Trophoblast cell (in vitro differentiated cells and primary cell): ENCODE data around the gene ELOVL7.
"Not testable (repeated sequence)": the region's sequence is repeated elsewhere in the genome, so short reads cannot be mapped to it uniquely, and the experiment has no call there.

Source experiments
- DNase-seq, 2 donors: peaks; one replicate each; pipeline ENCODE4 v3.0.0-alpha.2; 2016
- H2AFZ ChIP-seq: 2 replicates; pipeline ENCODE4 v1.6.1; 2013; ENCODE audit warnings: low read length, moderate library complexity, mild to moderate bottlenecking; ENCODE audit not compliant: insufficient read depth, poor library complexity
- H2AK5ac ChIP-seq: 2 replicates; pipeline ENCODE4 v1.6.1; 2013; ENCODE audit warnings: mild to moderate bottlenecking, low read length
- H2BK120ac ChIP-seq: 2 replicates; pipeline ENCODE4 v1.6.1; 2013; ENCODE audit warnings: low read length, mild to moderate bottlenecking, moderate library complexity; ENCODE audit not compliant: insufficient read depth, poor library complexity
- H2BK12ac ChIP-seq: 2 replicates; pipeline ENCODE4 v1.6.1; 2013; ENCODE audit warnings: mild to moderate bottlenecking, low read length, moderate library complexity
- H2BK5ac ChIP-seq: 2 replicates; pipeline ENCODE4 v1.6.1; 2013; ENCODE audit warnings: low read length, low read depth, moderate library complexity, mild to moderate bottlenecking; ENCODE audit not compliant: poor library complexity
- H3K14ac ChIP-seq: 2 replicates; pipeline ENCODE4 v1.6.1; 2013; ENCODE audit warnings: mild to moderate bottlenecking, low read length
- H3K18ac ChIP-seq: 2 replicates; pipeline ENCODE4 v1.6.1; 2013; ENCODE audit warnings: mild to moderate bottlenecking, low read length
- H3K23ac ChIP-seq: 2 replicates; pipeline ENCODE4 v1.6.1; 2013; ENCODE audit warnings: low read length
- H3K27ac ChIP-seq: 2 replicates; pipeline ENCODE4 v1.5.1; 2013; ENCODE audit warnings: low read depth, mild to moderate bottlenecking, inconsistent platforms, low read length, moderate library complexity
- H3K27me3 ChIP-seq: 2 replicates; pipeline ENCODE4 v1.6.1; 2013; ENCODE audit warnings: inconsistent platforms, mild to moderate bottlenecking, low read length, moderate library complexity; ENCODE audit not compliant: insufficient read depth
- H3K36me3 ChIP-seq, 2 experiments: 1 replicate in 1 of 2; 2 replicates in 1 of 2; pipeline ENCODE4 v1.6.1; 2013; ENCODE audit warnings: low read length in 2 of 2, mild to moderate bottlenecking in 2 of 2, moderate library complexity in 1 of 2; ENCODE audit not compliant: insufficient read depth in 2 of 2, control insufficient read depth in 1 of 2
- H3K4ac ChIP-seq: 2 replicates; pipeline ENCODE4 v1.6.1; 2013; ENCODE audit warnings: low read depth, mild to moderate bottlenecking, low read length, moderate library complexity
- H3K4me1 ChIP-seq, 2 experiments: 1 replicate in 1 of 2; 2 replicates in 1 of 2; pipeline ENCODE4 v1.6.1; 2013; ENCODE audit warnings: low read length in 2 of 2, mild to moderate bottlenecking in 2 of 2, moderate library complexity in 1 of 2; ENCODE audit not compliant: insufficient read depth in 2 of 2, control insufficient read depth in 1 of 2
- H3K4me2 ChIP-seq: 2 replicates; pipeline ENCODE4 v1.6.1; 2013; ENCODE audit warnings: inconsistent platforms, mild to moderate bottlenecking, low read length, moderate library complexity
- H3K4me3 ChIP-seq: 2 replicates; pipeline ENCODE4 v1.5.1; 2013; ENCODE audit warnings: mild to moderate bottlenecking, low read depth, low read length, inconsistent platforms
- H3K79me1 ChIP-seq: one replicate; pipeline ENCODE4 v1.6.1; 2013; ENCODE audit warnings: low read length
- H3K79me2 ChIP-seq: 2 replicates; pipeline ENCODE4 v1.6.1; 2013; ENCODE audit warnings: low read length, mild to moderate bottlenecking; ENCODE audit not compliant: control insufficient read depth, insufficient read depth, poor library complexity
- H3K9ac ChIP-seq: 2 replicates; pipeline ENCODE4 v1.6.1; 2013; ENCODE audit warnings: mild to moderate bottlenecking, low read length
- H3K9me3 ChIP-seq: 2 replicates; pipeline ENCODE4 v1.6.1; 2013; ENCODE audit warnings: low read depth, mild to moderate bottlenecking, control low read depth, inconsistent platforms, low read length; ENCODE audit not compliant: insufficient read depth
- H4K12ac ChIP-seq: 2 replicates; pipeline ENCODE4 v1.6.1; 2013; ENCODE audit warnings: low read depth, mild to moderate bottlenecking, low read length, moderate library complexity
- H4K8ac ChIP-seq: 2 replicates; pipeline ENCODE4 v1.6.1; 2013; ENCODE audit warnings: low read depth, mild to moderate bottlenecking, low read length, moderate library complexity
- H4K91ac ChIP-seq: one replicate; pipeline ENCODE4 v1.6.1; 2013; ENCODE audit warnings: low read depth, mild to moderate bottlenecking, low read length, moderate library complexity
- WGBS: extraction: QIAGEN DNeasy Blood & Tissue Kit; methylation state at CpG from one replicate; pipeline ENCODE4 v1.1.7; 2013; ENCODE audit warnings: missing lambda C conversion rate; ENCODE audit not compliant: insufficient read length, insufficient coverage; ENCODE audit errors: extremely low coverage; 5-methylcytosine and 5-hydroxymethylcytosine counted together

Gene ELOVL7

DNA sequence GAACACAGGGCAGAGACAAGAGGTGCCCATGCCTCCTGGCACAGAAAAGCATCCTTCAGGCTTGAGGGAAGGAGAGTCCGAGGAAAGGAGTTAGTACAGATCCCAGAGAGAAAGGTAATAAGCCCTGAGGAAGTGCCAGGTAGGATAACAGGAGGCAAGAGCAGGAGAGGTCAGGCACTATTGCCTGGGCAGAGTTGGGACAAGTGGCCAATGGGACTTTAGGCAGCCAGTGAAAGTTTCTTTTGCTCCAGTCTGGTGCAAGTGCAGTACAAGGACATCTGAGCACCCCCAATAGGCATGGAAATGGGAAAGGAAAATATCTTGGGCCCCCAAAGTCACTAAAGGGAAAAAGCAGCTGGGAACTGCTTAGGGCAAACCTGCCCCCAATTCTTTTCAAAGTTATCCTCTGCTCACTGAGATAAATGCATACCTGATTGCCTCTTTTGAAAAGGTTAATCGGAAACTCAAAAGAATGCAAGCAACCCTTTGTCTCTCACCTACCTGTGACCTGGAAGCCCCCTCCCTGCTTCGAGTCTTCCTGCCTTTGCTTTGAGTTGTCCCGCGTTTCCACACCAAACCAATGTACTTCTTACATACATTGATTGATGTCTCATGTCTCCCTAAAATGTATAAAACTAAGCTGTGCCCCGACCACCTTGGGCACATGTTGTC is 46.5 kb downstream of the ELOVL7 start:
- no peak for DNase-seq
- Histone ChIP-seq H4K8ac (no peak overlapping the region), H4K91ac (no peak overlapping the region), H2BK12ac (no peak overlapping the region), H3K27ac (no peak overlapping the region), H3K4me3 (no peak overlapping the region), H3K36me3 (no peaks in the 10 kb centered on the region), H3K4me2 (no peak overlapping the region), H2BK5ac (no peak overlapping the region), H3K18ac (no peak overlapping the region), H3K9me3 (no peaks in the 10 kb centered on the region), H3K4me1 (no peaks in the 10 kb centered on the region), H3K23ac (no peak overlapping the region), H3K79me2 (no peaks in the 10 kb centered on the region), H4K12ac (no peak overlapping the region), H3K14ac (no peak overlapping the region), H3K79me1 (no peaks in the 10 kb centered on the region), H3K9ac (no peak overlapping the region), H3K4ac (no peak overlapping the region), H2AFZ (no peak overlapping the region), H3K27me3 (no peaks in the 10 kb centered on the region), H2AK5ac (no peak overlapping the region), H2BK120ac (no peak overlapping the region)
- no CpG with 5 or more reads among the region's 6 CpGs for WGBS

DNA sequence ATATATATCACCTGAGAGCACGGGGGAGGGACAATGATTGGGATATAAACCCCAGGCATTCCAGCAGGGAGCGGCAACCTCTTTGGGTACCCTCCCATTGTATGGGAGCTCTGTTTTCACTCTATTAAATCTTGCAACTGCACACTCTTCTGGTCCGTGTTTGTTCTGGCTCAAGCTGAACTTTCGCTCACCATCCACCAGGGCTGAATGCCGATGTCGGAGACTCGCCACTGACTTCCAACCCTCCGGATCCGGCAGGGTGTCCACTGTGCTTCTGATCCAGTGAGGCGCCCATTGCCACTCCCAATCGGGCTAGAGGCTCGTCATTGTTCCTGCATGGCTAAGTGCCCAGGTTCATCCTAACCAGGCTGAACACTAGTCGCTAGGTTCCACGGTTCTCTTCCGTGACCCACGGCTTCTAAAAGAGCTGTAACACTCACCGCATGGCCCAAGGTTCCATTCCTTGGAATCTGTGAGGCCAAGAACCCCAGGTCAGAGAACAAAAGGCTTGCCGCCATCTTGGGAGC is 48.6 kb downstream of the ELOVL7 start:
- H4K12ac ChIP-seq, H3K4ac ChIP-seq, DNase-seq, H3K27ac ChIP-seq, H3K36me3 ChIP-seq, H2BK12ac ChIP-seq, H2AFZ ChIP-seq, H3K9me3 ChIP-seq, H4K91ac ChIP-seq, H3K79me2 ChIP-seq, H3K4me2 ChIP-seq, H3K18ac ChIP-seq, H3K27me3 ChIP-seq, H4K8ac ChIP-seq, H3K79me1 ChIP-seq, H3K14ac ChIP-seq, H3K23ac ChIP-seq, H3K4me1 ChIP-seq, H3K4me3 ChIP-seq, H2BK120ac ChIP-seq, H2AK5ac ChIP-seq, H3K9ac ChIP-seq, H2BK5ac ChIP-seq: not testable (repeated sequence)
- no CpG with 5 or more reads among the region's 18 CpGs for WGBS

DNA sequence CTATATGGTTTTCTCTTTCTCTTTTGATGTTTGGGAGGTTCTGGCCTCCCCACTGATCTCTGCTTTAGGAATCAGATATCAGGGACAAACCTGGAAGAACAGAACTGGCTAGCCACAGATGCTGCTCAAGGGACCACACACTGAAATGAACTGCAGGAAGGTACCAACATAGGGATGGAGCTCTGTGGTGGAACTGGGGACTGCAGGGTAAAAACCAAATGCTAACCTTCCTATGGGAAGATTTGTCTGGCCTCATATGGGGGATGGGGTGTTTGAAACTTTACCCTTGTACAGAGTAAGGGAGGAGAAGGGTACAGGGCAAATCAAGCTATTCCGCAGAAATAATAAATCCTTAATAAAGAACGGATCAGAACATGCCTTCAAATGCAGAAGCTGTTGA is 49.4 kb downstream of the ELOVL7 start:
- no peaks in the 10 kb centered on the region for H3K36me3 ChIP-seq
- H3K27me3 ChIP-seq: no peaks in the 10 kb centered on the region
- H2BK120ac ChIP-seq: no peak overlapping the region
- H3K23ac ChIP-seq: no peak overlapping the region
- no peaks in the 10 kb centered on the region for H3K9me3 ChIP-seq
- H3K79me1 ChIP-seq: no peaks in the 10 kb centered on the region
- no peak overlapping the region for H3K14ac ChIP-seq
- no peaks in the 10 kb centered on the region for H3K4me1 ChIP-seq
- H3K18ac ChIP-seq: no peak overlapping the region
- H4K12ac ChIP-seq: no peak overlapping the region
- no peak overlapping the region for H2AK5ac ChIP-seq
- H2BK12ac ChIP-seq: no peak overlapping the region
- H2BK5ac ChIP-seq: no peak overlapping the region
- no peak overlapping the region for H3K9ac ChIP-seq
- no peak overlapping the region for H4K8ac ChIP-seq
- H3K4ac ChIP-seq: no peak overlapping the region
- H4K91ac ChIP-seq: no peak overlapping the region
- no peak overlapping the region for H3K4me2 ChIP-seq
- H3K27ac ChIP-seq: no peak overlapping the region
- H3K79me2 ChIP-seq: no peaks in the 10 kb centered on the region
- DNase-seq: no peak
- WGBS: no CpG with 5 or more reads among the region's 2 CpGs
- no peak overlapping the region for H2AFZ ChIP-seq
- no peak overlapping the region for H3K4me3 ChIP-seq

DNA sequence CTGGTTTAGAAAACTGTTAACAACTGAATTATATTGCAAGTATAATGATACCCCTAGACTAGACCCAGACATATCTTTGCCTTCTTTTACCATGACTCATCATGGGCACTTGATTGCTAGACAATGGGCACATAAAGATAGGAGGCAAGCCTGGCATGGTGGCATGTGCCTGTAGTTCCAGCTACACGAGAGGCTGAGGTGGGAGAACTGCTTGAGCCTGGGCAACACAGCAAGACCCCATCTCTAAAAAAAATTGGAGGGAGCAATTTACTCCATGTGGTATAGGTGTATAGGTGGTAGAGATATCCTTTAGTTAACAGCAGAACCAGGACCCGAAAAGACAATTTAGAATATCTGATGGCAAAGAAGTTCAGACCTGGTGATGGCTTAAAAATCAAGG is 51.6 kb downstream of the ELOVL7 start:
- Histone ChIP-seq H4K8ac (no peak overlapping the region), H3K23ac (no peak overlapping the region), H3K18ac (no peak overlapping the region), H2AK5ac (no peak overlapping the region), H2BK120ac (no peak overlapping the region), H3K36me3 (no peaks in the 10 kb centered on the region), H3K14ac (no peak overlapping the region), H3K27me3 (no peaks in the 10 kb centered on the region), H3K79me1 (no peaks in the 10 kb centered on the region), H3K27ac (no peak overlapping the region), H4K91ac (no peak overlapping the region), H3K9me3 (no peaks in the 10 kb centered on the region), H3K4me1 (no peaks in the 10 kb centered on the region), H3K79me2 (no peaks in the 10 kb centered on the region), H2AFZ (no peak overlapping the region), H4K12ac (no peak overlapping the region), H3K4me3 (no peak overlapping the region), H3K4ac (no peak overlapping the region), H2BK12ac (no peak overlapping the region), H3K9ac (no peak overlapping the region), H3K4me2 (no peak overlapping the region), H2BK5ac (no peak overlapping the region)
- no CpG with 5 or more reads among the region's 2 CpGs for WGBS
- no peak for DNase-seq
